Sigmoid colon (tissue), 7 donors: ENCODE data around the gene ABLIM2. TPM values are rescaled to one million over a fixed set of nuclear protein-coding genes. Genes with fewer than 3 reads are reported as not detected.
A peak's percentile ranks its signal among the peaks of the same experiment; 100 is the strongest.

ENCODE experiments used
- DNase-seq: peaks from one replicate; pipeline ENCODE4 v3.0.0-alpha.2; 2019
- H3K27ac ChIP-seq, 4 donors: fragments of 200-600 bp; sonication (generic); one replicate each; pipeline ENCODE4 v1.5.1; 2016 to 2019; ENCODE audit warnings: mild to moderate bottlenecking in 1 of 4
- H3K27me3 ChIP-seq, 3 donors: fragments of 200-600 bp; sonication (generic); one replicate each; pipeline ENCODE4 v1.5.1; 2019; ENCODE audit warnings: mild to moderate bottlenecking in 1 of 3
- H3K36me3 ChIP-seq, 4 donors: fragments of 200-600 bp; sonication (generic); one replicate each; pipeline ENCODE4 v1.5.1; 2016 to 2019
- H3K4me1 ChIP-seq, 4 donors: fragments of 200-600 bp; sonication (generic); one replicate each; pipeline ENCODE4 v1.5.1; 2017 to 2019
- H3K4me3 ChIP-seq, 4 donors: fragments of 200-600 bp; sonication (generic); one replicate each; pipeline ENCODE4 v1.5.1; 2017 to 2019; ENCODE audit warnings: mild to moderate bottlenecking in 2 of 4, moderate library complexity in 1 of 4
- H3K9me3 ChIP-seq, 4 donors: fragments of 200-600 bp in 3 of 4; sonication (generic) in 3 of 4; one replicate each; pipeline versions ENCODE4 v1.5.1 to v1.6.1; 2013 to 2019
- EP300 ChIP-seq, 4 donors: sonication (generic); formaldehyde crosslinking; IDR thresholded peaks; one replicate each; pipeline ENCODE4 v1.6.1; 2017; ENCODE audit warnings: antibody characterized with exemption in 4 of 4
- POLR2A ChIP-seq, 2 donors: fragments of 450-650 bp; IDR thresholded peaks; one replicate each; pipeline ENCODE4 v1.6.1; 2016; ENCODE audit warnings: antibody characterized with exemption in 2 of 2, mild to moderate bottlenecking in 2 of 2, moderate library complexity in 2 of 2
- POLR2AphosphoS5 ChIP-seq, 4 donors: sonication (generic); formaldehyde crosslinking; IDR thresholded peaks; one replicate each; pipeline ENCODE4 v1.6.1; 2017; ENCODE audit warnings: antibody characterized with exemption in 4 of 4
- WGBS, 2 donors: extraction: QIAGEN DNeasy Blood & Tissue Kit; methylation state at CpG; one replicate each; pipeline ENCODE4 v1.1.7; 2013; 5-methylcytosine and 5-hydroxymethylcytosine counted together
- intact Hi-C: fragments of 100-400 bp; cut with DNase I; formaldehyde crosslinking; loops from one replicate; pipeline ENCODE4 v1.15.1; 2023
- polyA plus RNA-seq, 3 donors: library from polyadenylated mRNA; stranded (reverse); fragments of 200-250 nt; gene quantifications; one replicate each; pipeline ENCODE4 v1.2.3, GENCODE V29; 2013
- total RNA-seq, 4 donors: library from RNA; depleted of rRNA; stranded (reverse); fragments of >200 nt; gene quantifications; one replicate each; pipeline ENCODE4 v1.1.0, GENCODE V29; 2016
- TF ChIP-seq, protein P1 (sequence below), 4 experiments: fragments of 450-650 bp in 3 of 4; fragments of 200-600 bp in 1 of 4; IDR thresholded peaks; one replicate each; pipeline ENCODE4 v1.5.1; 2016 to 2019; ENCODE audit warnings: antibody characterized with exemption in 4 of 4, mild to moderate bottlenecking in 3 of 4, moderate library complexity in 2 of 4
- donor health status: healthy with polysubstance abuse.
- donor health status: Bipolar disorder and iron deficiency.
- donor health status: healthy.

The ABLIM2 gene
- total and polyA plus RNA-seq, 7 donors, result 3.1 to 15.0 (median 7.4) TPM

DNA sequence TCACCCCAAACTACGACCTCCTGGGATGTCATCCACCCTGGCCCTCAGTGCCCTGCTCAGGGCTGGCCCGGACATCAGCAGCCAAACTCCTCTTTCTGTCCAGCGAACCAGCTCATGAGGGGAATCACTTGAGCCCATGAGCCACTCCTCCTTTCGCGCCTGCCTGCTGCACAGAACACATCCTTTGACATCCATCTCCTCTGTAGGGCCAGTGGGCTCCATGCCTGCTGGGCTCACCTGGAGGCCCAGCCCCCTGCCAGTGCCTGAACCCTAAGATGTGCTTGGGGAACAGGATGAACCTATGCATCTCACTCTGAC lies 43.5 kb downstream of the ABLIM2 start:
- Histone ChIP-seq H3K27me3 (no peaks in the 10 kb centered on the region), H3K9me3 (no peaks in the 10 kb centered on the region), H3K36me3 (no peaks in the 10 kb centered on the region), H3K4me3 (no peak overlapping the region), H3K27ac (no peak overlapping the region), H3K4me1 (peaks cover 0 to 8% (median 4%) of the 10 kb centered on the region in 4 donors)
- no peak for TF ChIP-seq POLR2AphosphoS5 (IDR thresholded peaks at IDR 0.05)
- TF ChIP-seq POLR2A (IDR thresholded peaks at IDR 0.05), result no peak
- TF ChIP-seq, protein P1, sequence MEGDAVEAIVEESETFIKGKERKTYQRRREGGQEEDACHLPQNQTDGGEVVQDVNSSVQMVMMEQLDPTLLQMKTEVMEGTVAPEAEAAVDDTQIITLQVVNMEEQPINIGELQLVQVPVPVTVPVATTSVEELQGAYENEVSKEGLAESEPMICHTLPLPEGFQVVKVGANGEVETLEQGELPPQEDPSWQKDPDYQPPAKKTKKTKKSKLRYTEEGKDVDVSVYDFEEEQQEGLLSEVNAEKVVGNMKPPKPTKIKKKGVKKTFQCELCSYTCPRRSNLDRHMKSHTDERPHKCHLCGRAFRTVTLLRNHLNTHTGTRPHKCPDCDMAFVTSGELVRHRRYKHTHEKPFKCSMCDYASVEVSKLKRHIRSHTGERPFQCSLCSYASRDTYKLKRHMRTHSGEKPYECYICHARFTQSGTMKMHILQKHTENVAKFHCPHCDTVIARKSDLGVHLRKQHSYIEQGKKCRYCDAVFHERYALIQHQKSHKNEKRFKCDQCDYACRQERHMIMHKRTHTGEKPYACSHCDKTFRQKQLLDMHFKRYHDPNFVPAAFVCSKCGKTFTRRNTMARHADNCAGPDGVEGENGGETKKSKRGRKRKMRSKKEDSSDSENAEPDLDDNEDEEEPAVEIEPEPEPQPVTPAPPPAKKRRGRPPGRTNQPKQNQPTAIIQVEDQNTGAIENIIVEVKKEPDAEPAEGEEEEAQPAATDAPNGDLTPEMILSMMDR (IDR thresholded peaks at IDR 0.05), result no peak
- no peak for TF ChIP-seq EP300 (IDR thresholded peaks at IDR 0.05)
- intact Hi-C loops, result no loop called here
- DNase-seq, result no peak
- WGBS, 2 donors, result 80 to 84% methylated on average over 5 of the region's 5 CpGs

DNA sequence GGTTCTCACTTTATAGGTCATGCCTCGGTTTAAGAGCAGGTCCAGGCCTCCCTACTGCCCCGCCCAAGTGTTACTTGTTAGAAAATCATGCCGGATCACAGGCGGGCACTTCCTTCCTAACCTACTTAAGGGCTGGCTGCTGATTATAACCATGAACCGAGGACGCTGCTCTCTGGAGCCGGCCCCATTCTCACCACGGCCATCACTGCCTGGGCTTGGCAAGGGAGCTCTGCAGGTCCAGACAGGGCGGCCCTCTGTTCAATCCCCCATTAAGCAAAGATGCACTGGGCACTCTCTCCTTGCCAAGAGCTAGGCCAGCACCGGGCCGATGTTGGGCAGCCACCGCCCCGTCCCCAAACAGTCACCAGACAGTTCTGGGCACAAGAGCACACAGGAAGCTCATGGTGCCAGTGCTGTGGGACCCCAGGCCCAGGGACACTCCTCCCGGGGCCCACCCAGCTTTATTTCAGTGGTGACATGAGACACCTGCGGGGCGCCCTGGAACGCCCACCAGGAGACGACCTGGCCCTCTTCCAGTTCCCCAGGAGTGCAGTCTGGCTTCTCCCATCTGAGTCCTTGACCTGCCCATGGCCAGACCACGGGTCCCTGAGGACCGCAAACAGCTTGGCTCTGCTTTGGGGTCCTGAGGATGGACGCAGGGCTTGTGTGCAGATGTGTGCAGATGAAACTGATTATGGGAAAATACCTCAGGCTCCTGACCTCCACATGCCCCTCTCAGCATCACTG lies 44.0 kb downstream of the ABLIM2 start:
- DNase-seq, result no peak
- H3K4me3 ChIP-seq, result no peak overlapping the region
- no peaks in the 10 kb centered on the region for H3K27me3 ChIP-seq
- H3K4me1 ChIP-seq, result peaks cover 0 to 8% (median 4%) of the 10 kb centered on the region in 4 donors
- WGBS, 2 donors, result 34 to 60% methylated on average over 21 of the region's 21 CpGs
- TF ChIP-seq, protein P1 (IDR thresholded peaks at IDR 0.05), result no peak
- no peak for TF ChIP-seq POLR2A (IDR thresholded peaks at IDR 0.05)
- no peak for TF ChIP-seq POLR2AphosphoS5 (IDR thresholded peaks at IDR 0.05)
- TF ChIP-seq EP300 (IDR thresholded peaks at IDR 0.05), result no peak
- no peaks in the 10 kb centered on the region for H3K36me3 ChIP-seq
- no peaks in the 10 kb centered on the region for H3K9me3 ChIP-seq
- H3K27ac ChIP-seq, result peak overlapping the region in 1 of 4 donors; percentile 31
- intact Hi-C loops, result no loop called here

DNA sequence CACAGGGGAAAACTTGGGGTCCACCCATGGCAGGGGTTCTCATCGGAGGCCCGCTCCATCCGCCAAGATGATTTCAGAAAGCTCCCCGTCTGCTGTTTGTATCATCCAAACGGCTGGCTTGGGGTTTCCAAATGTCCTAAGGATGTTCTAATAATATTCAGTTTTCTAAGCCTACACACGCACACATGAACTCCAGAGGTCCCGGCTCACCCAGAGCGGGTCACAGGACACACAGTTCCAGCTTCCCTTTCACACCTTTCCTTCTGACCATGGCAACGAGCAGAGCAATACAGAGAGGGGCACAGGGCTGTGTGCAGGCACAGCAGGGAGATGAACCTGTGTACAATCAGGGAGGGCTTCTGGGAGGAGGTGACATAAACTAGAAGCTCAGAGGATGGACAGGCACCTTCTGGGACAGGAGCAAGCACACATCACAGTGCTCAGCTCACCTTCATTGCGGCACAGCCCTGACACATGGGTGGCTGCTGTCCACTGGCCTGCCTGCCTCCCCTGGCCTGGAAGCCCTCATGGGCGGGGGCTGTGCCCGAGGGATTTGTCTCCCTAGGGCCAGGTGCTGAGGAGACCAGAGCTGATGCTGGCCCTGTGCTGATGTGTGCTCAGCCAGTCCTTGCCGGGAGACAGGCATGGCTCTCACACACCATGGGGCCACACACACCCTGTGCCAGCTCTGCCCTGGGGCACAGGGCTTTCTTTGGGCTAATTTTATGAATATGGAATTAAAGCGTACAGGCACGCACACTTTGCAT lies 44.8 kb downstream of the ABLIM2 start:
- no peak for DNase-seq
- Histone ChIP-seq H3K4me1 (peaks cover 0 to 8% (median 4%) of the 10 kb centered on the region in 4 donors), H3K36me3 (no peaks in the 10 kb centered on the region), H3K4me3 (no peak overlapping the region), H3K27me3 (no peaks in the 10 kb centered on the region), H3K27ac (peak overlapping the region in 1 of 4 donors; percentile 31), H3K9me3 (no peaks in the 10 kb centered on the region)
- intact Hi-C loops, result no loop called here
- TF ChIP-seq EP300 (IDR thresholded peaks at IDR 0.05), result no peak
- TF ChIP-seq, protein P1 (IDR thresholded peaks at IDR 0.05), result no peak
- TF ChIP-seq POLR2A (IDR thresholded peaks at IDR 0.05), result no peak
- TF ChIP-seq POLR2AphosphoS5 (IDR thresholded peaks at IDR 0.05), result no peak
- 30 to 63% methylated on average over 15 of the region's 15 CpGs for WGBS, 2 donors

DNA sequence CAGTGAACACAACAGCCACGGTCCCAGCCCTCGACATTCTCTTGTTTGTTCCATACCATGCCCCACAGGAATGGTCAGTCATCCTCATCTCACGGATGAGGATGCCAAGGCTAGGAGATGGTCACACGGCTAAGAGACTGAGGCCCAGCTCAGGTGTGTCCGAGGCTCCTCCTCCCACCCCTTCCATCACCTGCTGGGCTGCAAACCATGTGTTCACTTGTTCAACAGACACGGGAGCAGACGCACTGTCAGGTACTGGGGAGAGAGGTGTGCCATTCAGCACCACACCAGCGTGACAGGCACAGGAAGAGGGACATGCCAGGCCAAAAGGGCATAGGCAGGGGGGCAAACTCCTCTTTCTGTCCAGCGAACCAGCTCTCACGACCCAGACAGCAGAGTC lies 45.9 kb downstream of the ABLIM2 start:
- H3K27ac ChIP-seq, result no peak overlapping the region
- H3K9me3 ChIP-seq, result no peaks in the 10 kb centered on the region
- H3K27me3 ChIP-seq, result no peaks in the 10 kb centered on the region
- WGBS, 2 donors, result 45 to 78% methylated on average over 10 of the region's 10 CpGs
- TF ChIP-seq EP300 (IDR thresholded peaks at IDR 0.05) (no peak), POLR2A (IDR thresholded peaks at IDR 0.05) (no peak), POLR2AphosphoS5 (IDR thresholded peaks at IDR 0.05) (no peak)
- TF ChIP-seq, protein P1 (IDR thresholded peaks at IDR 0.05), result no peak
- H3K4me1 ChIP-seq, result peaks cover 0 to 5% (median 1%) of the 10 kb centered on the region in 4 donors
- H3K36me3 ChIP-seq, result no peaks in the 10 kb centered on the region
- intact Hi-C loops, result no loop called here
- H3K4me3 ChIP-seq, result no peak overlapping the region
- no peak for DNase-seq
